Calu3 (cell line): ENCODE results near the gene RCOR1. TPM values are rescaled to one million over a fixed set of nuclear protein-coding genes. Genes with fewer than 3 reads are reported as not detected.
A peak's percentile ranks its signal among the peaks of the same experiment; 100 is the strongest.

Source experiments
- BruUV-seq: library from RNA; stranded (reverse); fragments of 400-500 nt; replicated peaks from 2 replicates; lab custom pipeline; 2021; lab: Mats Ljungman, UMichigan
- CTCF ChIA-PET: fragments of 300-600 bp; sonication (Branson Sonifier 250); formaldehyde crosslinking; loops from one replicate; lab custom pipeline; 2022; ENCODE audit warnings: antibody characterized with exemption; lab: Charles Lee
- DNase-seq: peaks from one replicate; pipeline ENCODE4 v3.0.0; 2022
- H3K27ac Mint-ChIP-seq: one replicate; pipeline ENCODE4 v1.8.0; 2022; ENCODE audit warnings: mixed read lengths; ENCODE audit not compliant: unreplicated experiment
- H3K27me3 Mint-ChIP-seq: one replicate; pipeline ENCODE4 v1.8.0; 2022; ENCODE audit warnings: mixed read lengths; ENCODE audit not compliant: unreplicated experiment
- H3K36me3 Mint-ChIP-seq: one replicate; pipeline ENCODE4 v1.8.0; 2022; ENCODE audit warnings: mild to moderate bottlenecking, moderate library complexity, mixed read lengths; ENCODE audit not compliant: insufficient read depth, unreplicated experiment
- H3K4me1 Mint-ChIP-seq: one replicate; pipeline ENCODE4 v1.8.0; 2022; ENCODE audit warnings: mild to moderate bottlenecking, low read depth, mixed read lengths; ENCODE audit not compliant: unreplicated experiment
- H3K4me3 Mint-ChIP-seq: one replicate; pipeline ENCODE4 v1.8.0; 2022; ENCODE audit warnings: mild to moderate bottlenecking, low read depth, moderate library complexity, mixed read lengths; ENCODE audit not compliant: unreplicated experiment
- H3K9me3 Mint-ChIP-seq: one replicate; pipeline ENCODE4 v1.8.0; 2022; ENCODE audit warnings: low read depth, mixed read lengths; ENCODE audit not compliant: unreplicated experiment
- CTCF ChIP-seq: fragments of 200-600 bp; IDR thresholded peaks from one replicate; pipeline ENCODE4 v1.8.0; 2022; ENCODE audit warnings: antibody characterized with exemption; ENCODE audit not compliant: unreplicated experiment
- intact Hi-C: fragments of 100-400 bp; cut with micrococcal nuclease; formaldehyde crosslinking; loops from one replicate; pipeline ENCODE4 v1.10.0; 2022; ENCODE audit not compliant: unreplicated experiment
- total RNA-seq: library from RNA; stranded (reverse); gene quantifications from 2 replicates; pipeline ENCODE4 v1.2.3, GENCODE V29; 2022

Gene RCOR1
- total RNA-seq, 1 experiment from 2014 or later, result 28.6 TPM

GRCh38 chr14:102779574-102780315 lies 187.3 kb downstream of the RCOR1 start:
- Mint-ChIP-seq H3K27me3 (no peaks in the 10 kb centered on the region), H3K4me3 (peak overlapping the region; percentile 86), H3K27ac (no peak overlapping the region), H3K36me3 (peaks cover 22% of the 10 kb centered on the region), H3K9me3 (no peaks in the 10 kb centered on the region), H3K4me1 (peaks cover 24% of the 10 kb centered on the region)
- CTCF ChIA-PET, result no interaction called here
- intact Hi-C loops, result loop anchor here (10.0 kb wide), 2 partner anchors 85 to 145 kb away; partner anchors contain the start of gene AMN
- BruUV-seq, result no TSS peak
- DNase-seq, result no peak
- TF ChIP-seq CTCF, result no peak

Other genes starting within 250 kb of the RCOR1 start
- 38.3 and 39.7 TPM in 2 replicates for gene CINP, start 229.8 kb upstream of the RCOR1 start, total RNA-seq
- gene TECPR2, start 229.7 kb upstream of the RCOR1 start, total RNA-seq, result 21.7 and 22.4 TPM in 2 replicates
- gene ANKRD9, start 82.9 kb upstream of the RCOR1 start, total RNA-seq, result 23.3 and 23.8 TPM in 2 replicates
- gene TRAF3, start 184.8 kb downstream of the RCOR1 start, total RNA-seq, result 24.2 and 24.8 TPM in 2 replicates